Rectal smooth muscle tissue (tissue), 1 donor: ENCODE data around the gene ITGAD.

Experiments used
- H3K27ac ChIP-seq: one replicate; pipeline ENCODE4 v1.7.0; 2013; ENCODE audit warnings: low read depth, low read length, inconsistent platforms
- H3K27me3 ChIP-seq: one replicate; pipeline ENCODE4 v1.7.0; 2013; ENCODE audit warnings: low read length; ENCODE audit not compliant: control insufficient read depth, insufficient read depth
- H3K36me3 ChIP-seq: one replicate; pipeline ENCODE4 v1.7.0; 2013; ENCODE audit warnings: low read length; ENCODE audit not compliant: control insufficient read depth, insufficient read depth
- H3K4me1 ChIP-seq: one replicate; pipeline ENCODE4 v1.7.0; 2013; ENCODE audit warnings: low read length; ENCODE audit not compliant: control insufficient read depth, insufficient read depth
- H3K4me3 ChIP-seq: one replicate; pipeline ENCODE4 v1.7.0; 2013; ENCODE audit warnings: low read length
- H3K9ac ChIP-seq: one replicate; pipeline ENCODE4 v1.7.0; 2013; ENCODE audit warnings: low read length

ITGAD gene

DNA sequence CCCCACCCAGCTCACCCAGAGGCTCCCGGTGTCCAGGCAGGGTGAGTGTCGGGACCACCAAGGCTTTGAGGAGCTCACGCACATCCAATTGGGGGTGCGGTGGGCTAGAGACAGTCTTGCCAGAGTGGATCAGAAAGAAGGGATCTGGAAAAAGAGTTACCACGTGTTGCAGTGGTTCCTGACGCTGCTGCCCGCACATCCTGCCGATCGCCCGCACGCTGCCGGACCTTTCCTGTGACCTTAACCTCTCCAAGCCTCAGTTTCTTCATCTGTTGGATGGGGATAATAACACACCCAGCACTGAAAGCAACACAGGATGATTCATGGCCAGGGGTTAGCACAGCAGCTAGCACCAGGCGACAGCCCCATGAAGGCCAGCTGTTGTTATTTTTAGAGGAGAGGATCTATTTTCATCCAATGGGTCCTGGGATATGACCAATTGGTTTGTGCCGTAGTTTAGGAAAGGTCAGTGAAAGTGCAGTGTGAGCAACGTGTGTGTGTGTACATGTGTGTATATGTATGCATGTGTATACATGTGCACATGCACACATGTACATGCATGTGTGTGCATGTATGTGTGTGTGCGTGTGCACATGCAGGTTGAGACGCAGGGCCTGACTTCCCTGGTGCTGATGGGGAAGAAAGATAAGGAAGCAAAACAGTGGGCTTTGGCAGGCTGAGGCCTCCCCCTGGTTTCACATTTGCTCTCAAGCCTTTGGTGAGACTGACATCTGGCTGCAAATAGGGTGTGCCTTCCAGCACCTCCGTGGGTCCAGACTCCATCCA, 35.6 kb upstream of the ITGAD start:
- no peaks in the 10 kb centered on the region for H3K27me3 ChIP-seq
- H3K4me1 ChIP-seq, result no peaks in the 10 kb centered on the region
- no peak overlapping the region for H3K27ac ChIP-seq
- no peak overlapping the region for H3K9ac ChIP-seq
- no peaks in the 10 kb centered on the region for H3K36me3 ChIP-seq
- no peak overlapping the region for H3K4me3 ChIP-seq

DNA sequence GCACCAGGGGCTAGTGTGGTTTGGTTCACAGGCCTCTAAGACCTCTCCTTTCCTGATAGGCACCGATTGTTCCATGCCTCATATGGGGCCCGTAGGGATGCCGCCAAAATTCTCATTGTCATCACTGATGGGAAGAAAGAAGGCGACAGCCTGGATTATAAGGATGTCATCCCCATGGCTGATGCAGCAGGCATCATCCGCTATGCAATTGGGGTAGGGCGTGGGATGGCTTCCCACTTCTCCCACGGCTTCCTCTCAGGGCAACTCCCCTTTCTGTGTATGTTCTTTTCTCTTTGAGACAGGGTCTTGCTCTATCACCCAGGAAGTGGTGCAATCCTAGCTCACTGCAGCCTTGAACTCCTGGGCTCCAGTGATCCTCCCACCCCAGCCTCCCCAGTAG, 32.9 kb upstream of the ITGAD start:
- Histone ChIP-seq H3K27me3 (no peaks in the 10 kb centered on the region), H3K27ac (no peak overlapping the region), H3K9ac (no peak overlapping the region), H3K36me3 (no peaks in the 10 kb centered on the region), H3K4me1 (no peaks in the 10 kb centered on the region), H3K4me3 (no peak overlapping the region)

DNA sequence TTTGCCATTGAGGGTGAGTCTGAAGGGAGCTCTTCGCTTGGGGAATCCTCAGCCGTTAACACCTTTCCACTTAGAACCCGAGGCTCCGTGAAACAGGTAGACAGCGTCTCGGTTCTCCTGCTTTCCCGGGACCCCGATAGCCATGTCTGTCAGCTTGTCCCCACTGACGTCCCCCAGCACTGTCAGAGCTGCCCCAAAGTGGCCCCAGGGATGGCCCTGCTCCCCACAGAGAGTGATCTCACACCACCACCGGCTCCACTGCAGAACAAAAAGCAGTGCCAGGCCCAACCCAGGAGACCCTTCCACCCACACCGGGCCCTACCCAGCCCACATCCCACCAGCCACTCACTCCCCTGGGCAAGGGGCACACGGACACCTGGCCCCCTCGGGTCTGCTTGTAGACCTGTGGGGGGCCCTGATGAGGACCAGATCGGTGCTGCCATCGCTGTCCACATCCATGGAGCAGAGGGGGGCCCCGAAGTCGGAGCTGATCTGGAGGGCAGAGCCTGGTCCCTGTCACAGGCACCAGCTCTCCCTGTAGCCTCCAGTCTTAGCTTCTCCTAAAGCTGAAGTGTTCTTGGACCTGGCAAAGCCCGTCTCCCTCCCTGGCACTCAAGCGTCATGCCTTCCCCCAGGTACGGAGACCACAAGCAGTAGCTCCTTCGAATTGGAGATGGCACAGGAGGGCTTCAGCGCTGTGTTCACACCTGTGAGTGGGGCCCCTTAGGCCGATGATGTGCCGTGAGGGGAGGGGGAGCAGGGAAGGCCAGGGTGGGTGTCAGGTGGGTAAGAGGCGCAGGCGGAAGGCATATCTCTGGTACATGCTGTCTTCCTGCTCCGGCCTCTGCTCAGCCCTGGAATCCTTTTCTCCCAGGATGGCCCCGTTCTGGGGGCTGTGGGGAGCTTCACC, 31.7 kb upstream of the ITGAD start:
- Histone ChIP-seq H3K4me3 (no peak overlapping the region), H3K9ac (no peak overlapping the region), H3K4me1 (no peaks in the 10 kb centered on the region), H3K27ac (no peak overlapping the region), H3K27me3 (no peaks in the 10 kb centered on the region), H3K36me3 (no peaks in the 10 kb centered on the region)

DNA sequence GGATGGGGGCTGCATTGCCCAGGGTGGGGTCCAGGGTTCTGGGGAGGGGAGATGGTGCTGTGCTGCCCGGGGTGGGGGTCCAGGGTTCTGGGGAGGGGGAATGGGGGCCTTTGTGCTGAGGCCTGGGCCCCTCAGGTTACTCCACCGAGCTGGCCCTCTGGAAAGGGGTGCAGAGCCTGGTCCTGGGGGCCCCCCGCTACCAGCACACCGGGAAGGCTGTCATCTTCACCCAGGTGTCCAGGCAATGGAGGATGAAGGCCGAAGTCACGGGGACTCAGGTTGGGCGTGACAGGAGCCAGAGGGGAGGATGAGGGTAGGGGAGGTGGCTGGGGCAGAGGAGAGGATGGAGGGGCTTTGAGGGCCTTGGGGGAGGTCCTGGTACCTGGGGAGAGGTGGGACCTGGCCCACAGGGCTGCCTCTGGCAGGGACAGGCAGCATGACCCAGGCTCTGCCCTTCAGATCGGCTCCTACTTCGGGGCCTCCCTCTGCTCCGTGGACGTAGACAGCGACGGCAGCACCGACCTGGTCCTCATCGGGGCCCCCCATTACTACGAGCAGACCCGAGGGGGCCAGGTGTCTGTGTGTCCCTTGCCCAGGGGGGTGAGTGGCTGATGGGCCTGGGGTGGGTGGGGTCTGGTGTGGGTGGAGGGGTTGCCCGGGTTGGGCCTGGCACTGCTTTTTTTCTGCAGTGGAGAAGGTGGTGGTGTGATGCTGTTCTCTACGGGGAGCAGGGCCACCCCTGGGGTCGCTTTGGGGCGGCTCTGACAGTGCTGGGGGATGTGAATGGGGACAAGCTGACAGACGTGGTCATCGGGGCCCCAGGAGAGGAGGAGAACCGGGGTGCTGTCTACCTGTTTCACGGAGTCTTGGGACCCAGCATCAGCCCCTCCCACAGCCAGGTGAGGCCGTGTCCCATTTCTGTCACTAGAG, 30.4 kb upstream of the ITGAD start:
- no peak overlapping the region for H3K27ac ChIP-seq
- H3K4me3 ChIP-seq, result no peak overlapping the region
- no peak overlapping the region for H3K9ac ChIP-seq
- H3K36me3 ChIP-seq, result no peaks in the 10 kb centered on the region
- H3K4me1 ChIP-seq, result no peaks in the 10 kb centered on the region
- H3K27me3 ChIP-seq, result no peaks in the 10 kb centered on the region

DNA sequence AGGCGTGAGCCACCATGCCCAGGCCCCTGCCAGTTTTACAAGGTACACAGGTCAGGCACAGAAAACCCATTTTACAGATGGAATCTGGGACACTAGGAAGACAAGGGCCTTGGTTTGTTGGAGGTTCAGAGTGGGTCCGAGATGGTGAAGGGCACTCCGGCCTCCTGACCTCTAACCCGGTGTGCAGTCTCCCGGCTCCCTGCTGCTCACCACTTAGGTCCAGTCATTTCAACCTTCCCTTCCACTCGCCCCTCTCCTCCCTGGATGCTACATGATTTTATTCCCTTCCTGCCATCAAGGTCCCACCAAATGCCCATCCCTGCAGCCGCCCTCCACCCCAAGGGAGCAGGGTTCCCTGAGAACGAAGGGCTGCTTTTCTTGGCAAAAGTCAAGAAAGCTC, 29.4 kb upstream of the ITGAD start:
- no peak overlapping the region for H3K27ac ChIP-seq
- no peaks in the 10 kb centered on the region for H3K36me3 ChIP-seq
- no peaks in the 10 kb centered on the region for H3K27me3 ChIP-seq
- no peak overlapping the region for H3K4me3 ChIP-seq
- H3K9ac ChIP-seq, result no peak overlapping the region
- no peaks in the 10 kb centered on the region for H3K4me1 ChIP-seq

DNA sequence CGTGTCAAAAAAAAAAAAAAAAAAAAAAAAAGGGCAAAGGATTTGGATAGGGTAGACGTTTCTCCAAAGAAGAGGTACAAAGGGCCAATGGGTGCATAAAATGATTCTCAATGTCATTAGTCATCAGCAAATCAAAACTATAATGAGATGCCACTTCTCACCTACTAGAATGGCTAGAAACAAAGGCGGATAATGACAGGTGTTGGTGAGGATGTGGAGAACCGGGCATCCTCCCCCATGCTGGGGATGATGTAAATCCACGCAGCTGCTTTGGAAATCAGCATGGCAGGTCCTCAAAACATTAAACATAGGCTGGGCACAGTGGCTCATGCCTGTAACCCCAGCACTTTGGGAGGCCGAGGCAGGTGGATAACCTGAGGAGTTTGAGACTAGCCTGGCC, 28.7 kb upstream of the ITGAD start:
- H3K36me3 ChIP-seq, result no peaks in the 10 kb centered on the region
- H3K27me3 ChIP-seq, result no peaks in the 10 kb centered on the region
- H3K27ac ChIP-seq, result no peak overlapping the region
- H3K9ac ChIP-seq, result no peak overlapping the region
- no peaks in the 10 kb centered on the region for H3K4me1 ChIP-seq
- no peak overlapping the region for H3K4me3 ChIP-seq

DNA sequence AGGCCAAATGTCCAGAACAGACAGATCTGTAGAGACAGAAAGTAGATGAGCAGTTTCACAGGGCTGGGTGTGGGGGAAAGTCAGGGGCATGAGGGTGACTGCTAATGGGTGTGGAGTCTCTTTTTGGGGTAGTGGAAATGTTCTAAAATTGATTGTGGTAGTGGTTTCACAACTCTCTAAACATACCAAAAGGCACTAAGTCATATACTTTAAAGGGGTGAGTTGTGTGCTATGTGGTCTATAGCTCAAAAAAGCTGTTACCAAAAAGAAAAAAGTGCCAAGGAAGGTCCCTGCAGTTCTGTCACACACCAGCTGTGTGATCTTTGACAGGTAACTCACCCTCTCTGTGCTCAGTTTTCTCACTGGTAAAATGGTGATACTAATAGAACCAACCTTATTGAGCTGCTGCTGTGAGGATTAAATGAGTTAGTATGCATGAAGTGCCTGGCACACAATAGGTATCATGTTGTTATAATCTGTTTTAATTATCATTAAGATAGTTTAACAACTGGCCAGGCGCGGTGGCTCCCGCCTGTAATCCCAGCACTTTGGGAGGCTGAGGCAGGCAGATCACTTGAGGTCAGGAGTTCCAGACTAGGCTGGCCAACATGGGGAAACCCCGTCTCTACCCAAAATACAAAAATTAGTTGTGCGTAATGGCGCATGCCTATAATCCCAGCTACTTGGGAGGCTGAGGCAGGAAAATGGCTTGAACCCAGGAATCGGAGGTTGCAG, 27.8 kb upstream of the ITGAD start:
- Histone ChIP-seq H3K4me3 (no peak overlapping the region), H3K36me3 (no peaks in the 10 kb centered on the region), H3K27me3 (no peaks in the 10 kb centered on the region), H3K27ac (no peak overlapping the region), H3K4me1 (no peaks in the 10 kb centered on the region), H3K9ac (no peak overlapping the region)

DNA sequence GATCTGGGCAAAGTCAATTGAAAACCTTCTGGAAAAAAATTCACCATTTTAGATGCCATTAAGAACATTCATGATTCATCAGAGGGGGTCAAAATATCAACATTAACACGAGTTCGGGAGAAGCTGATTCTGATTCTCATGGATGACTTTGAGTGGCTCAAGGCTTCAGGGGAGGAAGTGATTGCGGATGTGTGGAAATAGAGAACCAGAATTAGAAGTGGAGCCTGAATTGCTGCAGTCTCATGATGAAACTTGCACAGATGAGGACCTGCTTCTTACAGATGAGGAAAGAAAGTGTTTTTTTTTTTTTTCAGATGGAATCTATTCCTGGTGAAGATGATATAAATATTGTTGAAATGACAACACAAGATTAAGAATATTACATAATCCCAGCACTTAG, 25.3 kb upstream of the ITGAD start:
- Histone ChIP-seq H3K27me3 (no peaks in the 10 kb centered on the region), H3K4me1 (no peaks in the 10 kb centered on the region), H3K9ac (no peak overlapping the region), H3K4me3 (no peak overlapping the region), H3K27ac (no peak overlapping the region), H3K36me3 (no peaks in the 10 kb centered on the region)

DNA sequence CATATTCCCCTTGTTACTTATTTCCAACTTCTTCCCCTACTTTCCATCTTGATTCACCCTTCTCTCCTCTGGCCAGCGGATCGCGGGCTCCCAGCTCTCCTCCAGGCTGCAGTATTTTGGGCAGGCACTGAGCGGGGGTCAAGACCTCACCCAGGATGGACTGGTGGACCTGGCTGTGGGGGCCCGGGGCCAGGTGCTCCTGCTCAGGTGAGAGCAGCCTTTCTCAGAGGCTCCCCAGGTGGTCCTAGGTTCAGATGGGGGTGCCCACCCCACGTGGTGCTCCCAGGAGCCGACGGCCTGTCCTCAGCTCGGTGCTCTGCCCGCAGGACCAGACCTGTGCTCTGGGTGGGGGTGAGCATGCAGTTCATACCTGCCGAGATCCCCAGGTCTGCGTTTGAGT, 22.1 kb upstream of the ITGAD start:
- Histone ChIP-seq H3K4me1 (no peaks in the 10 kb centered on the region), H3K27me3 (no peaks in the 10 kb centered on the region), H3K27ac (no peak overlapping the region), H3K9ac (no peak overlapping the region), H3K4me3 (no peak overlapping the region), H3K36me3 (no peaks in the 10 kb centered on the region)

DNA sequence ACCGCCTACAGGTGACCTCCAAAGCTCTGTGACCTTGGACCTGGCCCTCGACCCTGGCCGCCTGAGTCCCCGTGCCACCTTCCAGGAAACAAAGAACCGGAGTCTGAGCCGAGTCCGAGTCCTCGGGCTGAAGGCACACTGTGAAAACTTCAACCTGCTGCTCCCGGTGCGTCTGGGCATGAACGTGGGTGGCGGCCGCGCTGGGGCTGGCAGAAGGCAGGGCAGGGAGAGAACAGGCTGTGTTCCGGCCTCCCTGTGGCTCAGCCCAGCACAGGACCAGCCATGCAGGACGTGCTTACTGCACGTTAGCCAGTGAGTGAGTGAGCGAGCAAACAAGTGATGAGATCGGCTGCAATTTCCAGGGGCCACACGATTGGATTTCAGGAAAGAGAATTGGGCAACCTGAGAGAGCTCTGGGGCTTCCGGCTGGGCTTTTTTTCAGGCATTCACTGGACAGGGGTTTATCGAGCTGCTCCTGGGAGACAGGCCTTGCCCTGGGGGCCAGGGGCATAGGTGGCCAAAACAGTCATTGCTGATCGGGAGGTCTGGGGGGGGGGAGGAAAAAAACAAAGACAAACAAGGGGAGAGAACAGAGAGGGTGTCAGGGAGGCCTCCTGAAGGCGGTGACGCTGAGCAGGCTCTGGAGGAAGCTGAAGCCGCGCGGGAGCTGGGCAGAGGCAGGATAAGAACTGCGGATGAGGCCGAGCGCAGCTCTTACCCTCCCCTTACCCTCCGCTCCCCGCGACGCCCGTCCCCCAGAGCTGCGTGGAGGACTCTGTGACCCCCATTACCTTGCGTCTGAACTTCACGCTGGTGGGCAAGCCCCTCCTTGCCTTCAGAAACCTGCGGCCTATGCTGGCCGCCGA, 21.3 kb upstream of the ITGAD start:
- H3K4me1 ChIP-seq, result no peaks in the 10 kb centered on the region
- no peak overlapping the region for H3K9ac ChIP-seq
- no peaks in the 10 kb centered on the region for H3K36me3 ChIP-seq
- no peaks in the 10 kb centered on the region for H3K27me3 ChIP-seq
- no peak overlapping the region for H3K27ac ChIP-seq
- H3K4me3 ChIP-seq, result no peak overlapping the region

DNA sequence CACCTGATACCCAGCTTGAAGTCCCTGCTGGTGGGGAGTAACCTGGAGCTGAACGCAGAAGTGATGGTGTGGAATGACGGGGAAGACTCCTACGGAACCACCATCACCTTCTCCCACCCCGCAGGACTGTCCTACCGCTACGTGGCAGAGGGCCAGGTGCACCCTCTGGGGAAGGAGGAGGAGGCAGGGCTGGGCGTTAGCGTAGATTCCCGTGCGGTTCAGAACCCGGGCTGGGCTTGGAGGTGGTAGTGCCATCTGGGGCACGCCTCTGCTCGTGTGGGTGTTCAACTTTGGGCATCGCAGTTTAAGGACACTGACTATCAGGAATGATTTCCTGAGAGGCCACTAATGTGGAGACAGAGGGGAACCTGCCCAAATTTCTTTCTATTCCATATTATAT, 19.9 kb upstream of the ITGAD start:
- no peak overlapping the region for H3K4me3 ChIP-seq
- no peaks in the 10 kb centered on the region for H3K36me3 ChIP-seq
- no peaks in the 10 kb centered on the region for H3K27me3 ChIP-seq
- no peak overlapping the region for H3K27ac ChIP-seq
- no peak overlapping the region for H3K9ac ChIP-seq
- H3K4me1 ChIP-seq, result no peaks in the 10 kb centered on the region
